Measurements from ENCODE around the gene SHROOM3. TPM values are rescaled to one million over a fixed set of nuclear protein-coding genes. Genes with fewer than 3 reads are reported as not detected.
A peak's percentile ranks its signal among the peaks of the same experiment; 100 is the strongest.

The SHROOM3 gene
- total and polyA plus RNA-seq, 8 donors: 6.1 to 212 (median 77.6) TPM

GRCh38 chr4:76595435-76595834, 160.4 kb downstream of the SHROOM3 start:
- Histone ChIP-seq H3K4me3 (no peak overlapping the region), H3K27me3 (no peaks in the 10 kb centered on the region), H3K36me3 (no peaks in the 10 kb centered on the region), H3K9me3 (no peaks in the 10 kb centered on the region), H3K27ac (peak overlapping the region; percentile 17 to 89 (median 60)), H3K4me1 (peaks cover 7 to 77% (median 34%) of the 10 kb centered on the region in 4 donors)
- intact Hi-C loops (cut with DNase I; ENCODE audit: low total_unique reads): no loop called here
- no peak for DNase-seq
- 76 to 93% (median 84%) methylated on average over 1 of the region's 1 CpG for WGBS, 5 donors
- no peak for TF ChIP-seq EP300 (IDR thresholded peaks at IDR 0.05)
- no peak for TF ChIP-seq POLR2A (IDR thresholded peaks at IDR 0.05)

GRCh38 chr4:76596713-76597112, 161.7 kb downstream of the SHROOM3 start:
- WGBS, 5 donors: 52 to 80% (median 67%) methylated on average over 5 of the region's 5 CpGs
- no peak for DNase-seq
- TF ChIP-seq EP300 (IDR thresholded peaks at IDR 0.05) (no peak), CTCF (IDR thresholded peaks at IDR 0.05) (no peak)
- no peaks in the 10 kb centered on the region for H3K9me3 ChIP-seq
- H3K27me3 ChIP-seq: no peaks in the 10 kb centered on the region
- H3K4me1 ChIP-seq: peaks cover 14 to 79% (median 37%) of the 10 kb centered on the region in 4 donors
- intact Hi-C loops (cut with DNase I; ENCODE audit: low total_unique reads): no loop called here
- peak overlapping the region; percentile 40 to 89 (median 70) for H3K27ac ChIP-seq
- H3K4me3 ChIP-seq: no peak overlapping the region
- no peaks in the 10 kb centered on the region for H3K36me3 ChIP-seq

GRCh38 chr4:76597423-76597979, 162.5 kb downstream of the SHROOM3 start:
- Histone ChIP-seq H3K36me3 (no peaks in the 10 kb centered on the region), H3K27me3 (no peaks in the 10 kb centered on the region), H3K4me3 (no peak overlapping the region), H3K27ac (peak overlapping the region; percentile 44 to 89 (median 70)), H3K4me1 (peaks cover 15 to 81% (median 42%) of the 10 kb centered on the region in 4 donors), H3K9me3 (no peaks in the 10 kb centered on the region)
- DNase-seq: no peak
- TF ChIP-seq CTCF (IDR thresholded peaks at IDR 0.05) (no peak), POLR2AphosphoS5 (IDR thresholded peaks at IDR 0.05) (peak in 1 of 3 donors; percentile 52), POLR2A (IDR thresholded peaks at IDR 0.05) (no peak)
- 22 to 37% (median 31%) methylated on average over 5 of the region's 5 CpGs for WGBS, 5 donors
- intact Hi-C loops (cut with DNase I; ENCODE audit: low total_unique reads): no loop called here

- peak overlapping the region; percentile 76 to 89 (median 82) for H3K27ac ChIP-seq
- WGBS, 5 donors: 27 to 50% (median 34%) methylated on average over 2 of the region's 2 CpGs
These were observed 165.4 kb downstream of the SHROOM3 start for GRCh38 chr4:76600447-76600846.

More at GRCh38 chr4:76600447-76600846, 165.4 kb downstream of the SHROOM3 start:
- Histone ChIP-seq H3K4me1 (peaks cover 15 to 77% (median 46%) of the 10 kb centered on the region in 4 donors), H3K27me3 (no peaks in the 10 kb centered on the region), H3K9me3 (no peaks in the 10 kb centered on the region), H3K4me3 (no peak overlapping the region), H3K36me3 (no peaks in the 10 kb centered on the region)
- DNase-seq: peak in 1 of 2 donors; percentile 66
- TF ChIP-seq POLR2AphosphoS5 (IDR thresholded peaks at IDR 0.05) (peak in 1 of 3 donors; percentile 44), EP300 (IDR thresholded peaks at IDR 0.05) (no peak), CTCF (IDR thresholded peaks at IDR 0.05) (no peak), POLR2A (IDR thresholded peaks at IDR 0.05) (no peak)
- intact Hi-C loops (cut with DNase I; ENCODE audit: low total_unique reads): no loop called here

All from stomach (tissue), 9 donors.